Umbilical cord (tissue), 2 donors: Measurements from ENCODE around the gene SLC1A2. TPM values are rescaled to one million over a fixed set of nuclear protein-coding genes. Genes with fewer than 3 reads are reported as not detected.
A peak's percentile ranks its signal among the peaks of the same experiment; 100 is the strongest.

ENCODE experiments used
- DNase-seq: peaks from one replicate; pipeline ENCODE4 v3.0.0-alpha.2; 2015; ENCODE audit warnings: low spot score
- total RNA-seq: library from RNA; depleted of rRNA; stranded (reverse); fragments of >200 nt; gene quantifications from one replicate; pipeline ENCODE4 v1.2.3, GENCODE V29; 2014; ENCODE audit warnings: low replicate concordance; ENCODE audit not compliant: insufficient read depth

The SLC1A2 gene
- total RNA-seq, 1 donor from 2014 or later, result 12.0 TPM

- no peak for DNase-seq
Measured at GRCh38 chr11:35247428-35247827, 171.9 kb downstream of the SLC1A2 start.

GRCh38 chr11:35246745-35247144 is 172.6 kb downstream of the SLC1A2 start:
- peak; percentile 88 for DNase-seq

GRCh38 chr11:35245786-35246185 is 173.6 kb downstream of the SLC1A2 start:
- DNase-seq, result no peak

GRCh38 chr11:35245056-35245455 is 174.3 kb downstream of the SLC1A2 start:
- DNase-seq, result no peak

GRCh38 chr11:35243774-35244173 is 175.6 kb downstream of the SLC1A2 start:
- DNase-seq, result no peak

GRCh38 chr11:35242412-35243242 is 176.7 kb downstream of the SLC1A2 start:
- no peak for DNase-seq

GRCh38 chr11:35241531-35241930 is 177.8 kb downstream of the SLC1A2 start:
- DNase-seq, result no peak

GRCh38 chr11:35241083-35241482 is 178.3 kb downstream of the SLC1A2 start:
- no peak for DNase-seq

- no peak for DNase-seq
Measured at GRCh38 chr11:35239471-35240075, 179.8 kb downstream of the SLC1A2 start.

GRCh38 chr11:35238882-35239281 is 180.5 kb downstream of the SLC1A2 start:
- DNase-seq, result no peak

- no peak for DNase-seq
Measured at GRCh38 chr11:35237860-35238715, 181.3 kb downstream of the SLC1A2 start.

GRCh38 chr11:35237351-35237750 is 182.0 kb downstream of the SLC1A2 start:
- no peak for DNase-seq

- no peak for DNase-seq
Measured at GRCh38 chr11:35236667-35237003, 182.7 kb downstream of the SLC1A2 start.

- DNase-seq, result no peak
Measured at GRCh38 chr11:35235936-35236666, 183.3 kb downstream of the SLC1A2 start.

- no peak for DNase-seq
Measured at GRCh38 chr11:35235498-35235897, 183.9 kb downstream of the SLC1A2 start.

GRCh38 chr11:35235157-35235468 is 184.2 kb downstream of the SLC1A2 start:
- DNase-seq, result no peak

GRCh38 chr11:35234460-35235156 is 184.8 kb downstream of the SLC1A2 start:
- no peak for DNase-seq

GRCh38 chr11:35233518-35233917 is 185.8 kb downstream of the SLC1A2 start:
- DNase-seq, result no peak

GRCh38 chr11:35232891-35233330 is 186.4 kb downstream of the SLC1A2 start:
- no peak for DNase-seq

GRCh38 chr11:35231076-35231860 is 188.1 kb downstream of the SLC1A2 start:
- DNase-seq, result no peak
